ENCODE data around the gene SETDB2. TPM values are rescaled to one million over a fixed set of nuclear protein-coding genes. Genes with fewer than 3 reads are reported as not detected.

The SETDB2 gene
- total RNA-seq, 1 experiment from 2014 or later = 14.7 TPM

- POLR2A ChIA-PET = no interaction called here
Observed at GRCh38 chr13:49539313-49539712, 95.2 kb downstream of the SETDB2 start.

GRCh38 chr13:49539746-49540145, 95.7 kb downstream of the SETDB2 start:
- H3K4me3 Mint-ChIP-seq (ENCODE audit: unreplicated experiment) = no peak overlapping the region
- no peaks in the 10 kb centered on the region for H3K4me1 Mint-ChIP-seq (ENCODE audit: low read depth, unreplicated experiment)
- DNase-seq = no peak
- no peak for TF ChIP-seq CTCF (IDR thresholded peaks at IDR 0.05; ENCODE audit: insufficient read depth in 1 of 2, low read depth in 1 of 2, low read length in 1 of 2, severe bottlenecking in 1 of 2, unreplicated experiment in 1 of 2)
- peaks cover 8% of the 10 kb centered on the region for H3K36me3 Mint-ChIP-seq (ENCODE audit: insufficient read depth, unreplicated experiment)
- no peaks in the 10 kb centered on the region for H3K27me3 ChIP-seq (replicated peaks; ENCODE audit: control insufficient read depth, insufficient read depth, low read length)
- no peaks in the 10 kb centered on the region; the same call in none of the 2 replicates for H3K36me3 ChIP-seq (ENCODE audit: control insufficient read depth, insufficient read depth, low read length)
- H3K9me3 ChIP-seq = no peaks in the 10 kb centered on the region
- no peaks in the 10 kb centered on the region for H3K4me1 ChIP-seq
- ChIA-PET POLR2A (no interaction called here), CTCF (no interaction called here)
- BruUV-seq (replicated peaks) = no TSS peak
- no peak overlapping the region for H3K4me3 ChIP-seq (ENCODE audit: low read depth, low read length)
- H3K27me3 Mint-ChIP-seq (ENCODE audit: insufficient read depth, unreplicated experiment) = no peaks in the 10 kb centered on the region
- no peaks in the 10 kb centered on the region for H3K9me3 Mint-ChIP-seq (ENCODE audit: unreplicated experiment)
- no peak overlapping the region for H3K27ac Mint-ChIP-seq (ENCODE audit: unreplicated experiment)
- intact Hi-C loops (cut with micrococcal nuclease; ENCODE audit: unreplicated experiment) = no loop called here

More at GRCh38 chr13:49539313-49539712, 95.2 kb downstream of the SETDB2 start:
- DNase-seq = no peak
- CTCF ChIA-PET = no interaction called here
- Histone ChIP-seq H3K4me3 (ENCODE audit: low read depth, low read length) (no peak overlapping the region), H3K9me3 (no peaks in the 10 kb centered on the region), H3K27me3 (replicated peaks; ENCODE audit: control insufficient read depth, insufficient read depth, low read length) (no peaks in the 10 kb centered on the region), H3K4me1 (no peaks in the 10 kb centered on the region), H3K36me3 (ENCODE audit: control insufficient read depth, insufficient read depth, low read length) (no peaks in the 10 kb centered on the region; the same call in none of the 2 replicates)
- no peaks in the 10 kb centered on the region for H3K27me3 Mint-ChIP-seq (ENCODE audit: insufficient read depth, unreplicated experiment)
- no peak for TF ChIP-seq CTCF (IDR thresholded peaks at IDR 0.05; ENCODE audit: insufficient read depth in 1 of 2, low read depth in 1 of 2, low read length in 1 of 2, severe bottlenecking in 1 of 2, unreplicated experiment in 1 of 2)
- no TSS peak for BruUV-seq (replicated peaks)
- no peak overlapping the region for H3K4me3 Mint-ChIP-seq (ENCODE audit: unreplicated experiment)
- H3K9me3 Mint-ChIP-seq (ENCODE audit: unreplicated experiment) = no peaks in the 10 kb centered on the region
- intact Hi-C loops (cut with micrococcal nuclease; ENCODE audit: unreplicated experiment) = no loop called here
- no peak overlapping the region for H3K27ac Mint-ChIP-seq (ENCODE audit: unreplicated experiment)
- no peaks in the 10 kb centered on the region for H3K4me1 Mint-ChIP-seq (ENCODE audit: low read depth, unreplicated experiment)
- H3K36me3 Mint-ChIP-seq (ENCODE audit: insufficient read depth, unreplicated experiment) = peaks cover 10% of the 10 kb centered on the region

GRCh38 chr13:49540552-49540951, 96.5 kb downstream of the SETDB2 start:
- no peak overlapping the region for H3K27ac Mint-ChIP-seq (ENCODE audit: unreplicated experiment)
- no peaks in the 10 kb centered on the region for H3K9me3 Mint-ChIP-seq (ENCODE audit: unreplicated experiment)
- H3K4me1 ChIP-seq = peaks cover 5% of the 10 kb centered on the region
- no peak for TF ChIP-seq CTCF (IDR thresholded peaks at IDR 0.05; ENCODE audit: insufficient read depth in 1 of 2, low read depth in 1 of 2, low read length in 1 of 2, severe bottlenecking in 1 of 2, unreplicated experiment in 1 of 2)
- no TSS peak for BruUV-seq (replicated peaks)
- H3K27me3 ChIP-seq (replicated peaks; ENCODE audit: control insufficient read depth, insufficient read depth, low read length) = no peaks in the 10 kb centered on the region
- CTCF ChIA-PET = no interaction called here
- no peaks in the 10 kb centered on the region for H3K4me1 Mint-ChIP-seq (ENCODE audit: low read depth, unreplicated experiment)
- POLR2A ChIA-PET = no interaction called here
- intact Hi-C loops (cut with micrococcal nuclease; ENCODE audit: unreplicated experiment) = no loop called here
- no peaks in the 10 kb centered on the region; the same call in none of the 2 replicates for H3K36me3 ChIP-seq (ENCODE audit: control insufficient read depth, insufficient read depth, low read length)
- H3K4me3 Mint-ChIP-seq (ENCODE audit: unreplicated experiment) = no peak overlapping the region
- no peak overlapping the region for H3K4me3 ChIP-seq (ENCODE audit: low read depth, low read length)
- H3K9me3 ChIP-seq = no peaks in the 10 kb centered on the region
- H3K27me3 Mint-ChIP-seq (ENCODE audit: insufficient read depth, unreplicated experiment) = no peaks in the 10 kb centered on the region
- DNase-seq = no peak
- peaks cover 8% of the 10 kb centered on the region for H3K36me3 Mint-ChIP-seq (ENCODE audit: insufficient read depth, unreplicated experiment)

Measured in Caco-2 (cell line).